Body of pancreas (tissue), 4 donors: ENCODE measurements around the gene RNF39.

Experiments
- POLR2A ChIP-seq, 3 donors: fragments of 450-650 bp; IDR thresholded peaks; one replicate each; pipeline ENCODE4 v1.6.1; 2016; ENCODE audit warnings: antibody characterized with exemption in 3 of 3, mild to moderate bottlenecking in 2 of 3
- TF ChIP-seq, protein P1 (sequence below), 7 experiments: fragments of 450-650 bp in 4 of 7; fragments of 200-600 bp in 3 of 7; sonication (generic) in 3 of 7; IDR thresholded peaks; one replicate each; pipeline ENCODE4 v1.5.1; 2016 to 2019; ENCODE audit warnings: antibody characterized with exemption in 7 of 7

DNA sequence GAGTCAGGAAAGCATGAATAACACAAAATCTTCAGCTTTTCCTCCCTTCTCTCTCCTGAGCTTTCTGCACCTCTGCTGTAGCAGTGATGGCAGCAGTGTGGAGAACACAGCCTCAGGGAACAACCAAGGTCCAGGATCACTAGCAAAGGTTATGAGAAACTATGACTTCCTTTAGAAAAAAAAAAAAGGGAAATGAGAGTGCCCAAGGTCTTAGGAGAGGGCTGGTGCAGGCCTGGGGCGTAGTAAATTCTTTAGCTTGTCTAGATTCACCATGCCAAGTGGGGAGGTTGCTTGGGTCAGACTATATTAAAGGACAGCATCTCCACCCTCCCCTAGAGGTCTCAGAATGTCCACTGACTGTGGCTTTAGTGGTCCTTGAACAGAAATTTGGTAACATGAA lies 54.9 kb downstream of the RNF39 start:
- TF ChIP-seq, protein P1, sequence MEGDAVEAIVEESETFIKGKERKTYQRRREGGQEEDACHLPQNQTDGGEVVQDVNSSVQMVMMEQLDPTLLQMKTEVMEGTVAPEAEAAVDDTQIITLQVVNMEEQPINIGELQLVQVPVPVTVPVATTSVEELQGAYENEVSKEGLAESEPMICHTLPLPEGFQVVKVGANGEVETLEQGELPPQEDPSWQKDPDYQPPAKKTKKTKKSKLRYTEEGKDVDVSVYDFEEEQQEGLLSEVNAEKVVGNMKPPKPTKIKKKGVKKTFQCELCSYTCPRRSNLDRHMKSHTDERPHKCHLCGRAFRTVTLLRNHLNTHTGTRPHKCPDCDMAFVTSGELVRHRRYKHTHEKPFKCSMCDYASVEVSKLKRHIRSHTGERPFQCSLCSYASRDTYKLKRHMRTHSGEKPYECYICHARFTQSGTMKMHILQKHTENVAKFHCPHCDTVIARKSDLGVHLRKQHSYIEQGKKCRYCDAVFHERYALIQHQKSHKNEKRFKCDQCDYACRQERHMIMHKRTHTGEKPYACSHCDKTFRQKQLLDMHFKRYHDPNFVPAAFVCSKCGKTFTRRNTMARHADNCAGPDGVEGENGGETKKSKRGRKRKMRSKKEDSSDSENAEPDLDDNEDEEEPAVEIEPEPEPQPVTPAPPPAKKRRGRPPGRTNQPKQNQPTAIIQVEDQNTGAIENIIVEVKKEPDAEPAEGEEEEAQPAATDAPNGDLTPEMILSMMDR (IDR thresholded peaks at IDR 0.05), result no peak
- no peak for TF ChIP-seq POLR2A (IDR thresholded peaks at IDR 0.05)
